Type B pancreatic cell (in vitro differentiated cells): ENCODE results near the gene GLRA3. TPM values are rescaled to one million over a fixed set of nuclear protein-coding genes. Genes with fewer than 3 reads are reported as not detected.

Source experiments
- DNase-seq: peaks from one replicate; pipeline ENCODE4 v3.0.0; 2021; ENCODE audit warnings: mixed read lengths; ENCODE audit not compliant: unreplicated experiment; ENCODE audit errors: extremely low spot score
- H3K27ac Mint-ChIP-seq: 2 replicates; pipeline ENCODE4 v1.8.0; 2021; ENCODE audit warnings: mild to moderate bottlenecking, mixed read lengths
- H3K27me3 Mint-ChIP-seq: 2 replicates; pipeline ENCODE4 v1.8.0; 2021; ENCODE audit warnings: mixed read lengths
- H3K36me3 Mint-ChIP-seq: 2 replicates; pipeline ENCODE4 v1.8.0; 2021; ENCODE audit warnings: mixed read lengths
- H3K4me1 Mint-ChIP-seq: one replicate; pipeline ENCODE4 v1.8.0; 2021; ENCODE audit warnings: mixed read lengths; ENCODE audit not compliant: unreplicated experiment
- H3K4me3 Mint-ChIP-seq: 2 replicates; pipeline ENCODE4 v1.8.0; 2021; ENCODE audit warnings: mild to moderate bottlenecking, mixed read lengths
- H3K9me3 Mint-ChIP-seq: 2 replicates; pipeline ENCODE4 v1.8.0; 2021; ENCODE audit warnings: mixed read lengths
- CTCF ChIP-seq: fragments of 200-600 bp; sonication (generic); conservative IDR thresholded peaks from 2 replicates; pipeline ENCODE4 v1.5.0; 2021; ENCODE audit warnings: antibody characterized with exemption, mild to moderate bottlenecking
- total RNA-seq: library from RNA; stranded (reverse); gene quantifications from 2 replicates; pipeline ENCODE4 v1.2.1, GENCODE V29; 2021; ENCODE audit warnings: low replicate concordance

The GLRA3 gene
- total RNA-seq, 1 donor from 2014 or later = 0.60 TPM

GRCh38 chr4:174611792-174612191 lies 217.3 kb downstream of the GLRA3 start:
- H3K9me3 Mint-ChIP-seq = peaks cover 7% of the 10 kb centered on the region
- H3K4me1 Mint-ChIP-seq = no peaks in the 10 kb centered on the region
- H3K27ac Mint-ChIP-seq = no peak overlapping the region
- no peak for TF ChIP-seq CTCF
- H3K27me3 Mint-ChIP-seq = no peaks in the 10 kb centered on the region
- no peaks in the 10 kb centered on the region for H3K36me3 Mint-ChIP-seq
- H3K4me3 Mint-ChIP-seq = no peak overlapping the region
- no peak for DNase-seq

- no peak overlapping the region for H3K4me3 Mint-ChIP-seq
- TF ChIP-seq CTCF = no peak
- no peaks in the 10 kb centered on the region for H3K4me1 Mint-ChIP-seq
- H3K27ac Mint-ChIP-seq = no peak overlapping the region
- no peaks in the 10 kb centered on the region for H3K36me3 Mint-ChIP-seq
- DNase-seq = no peak
- peaks cover 5% of the 10 kb centered on the region for H3K9me3 Mint-ChIP-seq
- no peaks in the 10 kb centered on the region for H3K27me3 Mint-ChIP-seq
Measured at GRCh38 chr4:174607792-174608191, 221.3 kb downstream of the GLRA3 start.

- DNase-seq = no peak
- H3K27me3 Mint-ChIP-seq = no peaks in the 10 kb centered on the region
Measured at GRCh38 chr4:174604198-174604597, 224.8 kb downstream of the GLRA3 start.

GRCh38 chr4:174600391-174600790 lies 228.7 kb downstream of the GLRA3 start:
- no peaks in the 10 kb centered on the region for H3K4me1 Mint-ChIP-seq
- no peak overlapping the region for H3K27ac Mint-ChIP-seq
- no peaks in the 10 kb centered on the region for H3K9me3 Mint-ChIP-seq
- DNase-seq = no peak
- H3K36me3 Mint-ChIP-seq = no peaks in the 10 kb centered on the region
- H3K27me3 Mint-ChIP-seq = no peaks in the 10 kb centered on the region
- H3K4me3 Mint-ChIP-seq = no peak overlapping the region
- TF ChIP-seq CTCF = no peak

More at GRCh38 chr4:174604198-174604597, 224.8 kb downstream of the GLRA3 start:
- no peaks in the 10 kb centered on the region for H3K36me3 Mint-ChIP-seq
- no peak for TF ChIP-seq CTCF
- no peaks in the 10 kb centered on the region for H3K4me1 Mint-ChIP-seq
- H3K4me3 Mint-ChIP-seq = no peak overlapping the region
- no peak overlapping the region for H3K27ac Mint-ChIP-seq
- no peaks in the 10 kb centered on the region for H3K9me3 Mint-ChIP-seq

- TF ChIP-seq CTCF = no peak
- no peak overlapping the region for H3K27ac Mint-ChIP-seq
Measured at GRCh38 chr4:174598800-174599199, 230.2 kb downstream of the GLRA3 start.

GRCh38 chr4:174596513-174596912 lies 232.5 kb downstream of the GLRA3 start:
- no peak overlapping the region for H3K27ac Mint-ChIP-seq
- H3K4me1 Mint-ChIP-seq = no peaks in the 10 kb centered on the region
- H3K27me3 Mint-ChIP-seq = no peaks in the 10 kb centered on the region

More at GRCh38 chr4:174598800-174599199, 230.2 kb downstream of the GLRA3 start:
- no peaks in the 10 kb centered on the region for H3K27me3 Mint-ChIP-seq
- no peak for DNase-seq
- H3K36me3 Mint-ChIP-seq = no peaks in the 10 kb centered on the region
- H3K9me3 Mint-ChIP-seq = no peaks in the 10 kb centered on the region
- H3K4me3 Mint-ChIP-seq = no peak overlapping the region
- H3K4me1 Mint-ChIP-seq = no peaks in the 10 kb centered on the region

More at GRCh38 chr4:174596513-174596912, 232.5 kb downstream of the GLRA3 start:
- no peak for DNase-seq
- H3K4me3 Mint-ChIP-seq = no peak overlapping the region
- no peaks in the 10 kb centered on the region for H3K9me3 Mint-ChIP-seq
- no peaks in the 10 kb centered on the region for H3K36me3 Mint-ChIP-seq
- TF ChIP-seq CTCF = no peak
